Erythroblast (primary cell): ENCODE results near the gene SMAD2.

Experiments used
- GATA1 ChIP-seq: IDR thresholded peaks from 2 replicates; pipeline ENCODE4 v1.6.1; 2011; ENCODE audit warnings: low read depth, mild to moderate bottlenecking, control low read depth, low read length, moderate library complexity
- POLR2A ChIP-seq: IDR thresholded peaks from 2 replicates; pipeline ENCODE4 v1.6.1; 2011; ENCODE audit warnings: mild to moderate bottlenecking, low read length

DNA sequence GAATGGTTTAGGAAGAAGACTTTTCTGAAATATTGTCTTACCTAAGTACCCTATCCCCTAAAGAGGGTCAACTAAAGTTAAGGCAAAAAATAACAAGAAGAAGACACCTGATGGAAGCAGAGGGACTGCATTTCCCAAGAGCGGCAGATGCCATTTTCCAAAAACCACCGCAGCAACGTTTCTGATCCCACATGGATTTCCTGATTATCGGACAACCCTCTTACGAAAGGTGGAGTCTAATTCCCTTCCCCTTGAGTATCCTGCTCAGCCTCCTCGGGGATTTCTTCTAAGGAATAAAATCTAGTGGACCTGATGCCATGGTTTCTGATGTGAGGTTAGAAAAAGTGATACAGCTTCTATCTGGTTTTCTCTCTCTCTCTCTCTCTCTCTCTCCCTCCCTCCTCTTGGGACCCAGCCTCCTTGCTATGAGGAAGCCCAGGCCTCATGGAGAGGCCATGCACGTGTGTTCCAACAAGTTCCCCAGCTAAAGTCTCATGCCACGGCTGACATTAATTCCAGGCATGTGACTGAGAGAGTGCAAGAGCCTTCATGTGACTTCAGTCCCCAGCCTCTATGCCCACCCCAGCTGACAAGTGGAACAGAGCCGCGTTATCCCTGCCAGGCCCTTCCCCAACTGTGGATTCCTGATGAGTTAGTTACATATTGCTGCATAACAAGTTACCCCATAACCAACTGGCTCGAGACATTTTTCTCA is 150.3 kb downstream of the SMAD2 start:
- TF ChIP-seq POLR2A (no peak), GATA1 (no peak)
